ENCODE results near the gene BMPR1A.
A peak's percentile ranks its signal among the peaks of the same experiment; 100 is the strongest.

BMPR1A gene

GRCh38 chr10:86957471-86958115, 201.2 kb downstream of the BMPR1A start, which contains the start of gene MMRN2:
Gene MMRN2, minus strand, starts transcription at chr10:86957615. Its CDS starts 74 bp downstream, at chr10:86957541.
- POLR2A ChIA-PET (ENCODE audit: low non-redundant PET): no interaction called here
- CTCF ChIA-PET: interaction anchor here (0.6 to 2.1 kb wide), 3 partner anchors 9 to 18 kb away, joined by 5 to 8 read pairs (median 7); no protein-coding TSS in a partner anchor
- TF ChIP-seq, protein P1, sequence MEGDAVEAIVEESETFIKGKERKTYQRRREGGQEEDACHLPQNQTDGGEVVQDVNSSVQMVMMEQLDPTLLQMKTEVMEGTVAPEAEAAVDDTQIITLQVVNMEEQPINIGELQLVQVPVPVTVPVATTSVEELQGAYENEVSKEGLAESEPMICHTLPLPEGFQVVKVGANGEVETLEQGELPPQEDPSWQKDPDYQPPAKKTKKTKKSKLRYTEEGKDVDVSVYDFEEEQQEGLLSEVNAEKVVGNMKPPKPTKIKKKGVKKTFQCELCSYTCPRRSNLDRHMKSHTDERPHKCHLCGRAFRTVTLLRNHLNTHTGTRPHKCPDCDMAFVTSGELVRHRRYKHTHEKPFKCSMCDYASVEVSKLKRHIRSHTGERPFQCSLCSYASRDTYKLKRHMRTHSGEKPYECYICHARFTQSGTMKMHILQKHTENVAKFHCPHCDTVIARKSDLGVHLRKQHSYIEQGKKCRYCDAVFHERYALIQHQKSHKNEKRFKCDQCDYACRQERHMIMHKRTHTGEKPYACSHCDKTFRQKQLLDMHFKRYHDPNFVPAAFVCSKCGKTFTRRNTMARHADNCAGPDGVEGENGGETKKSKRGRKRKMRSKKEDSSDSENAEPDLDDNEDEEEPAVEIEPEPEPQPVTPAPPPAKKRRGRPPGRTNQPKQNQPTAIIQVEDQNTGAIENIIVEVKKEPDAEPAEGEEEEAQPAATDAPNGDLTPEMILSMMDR (conservative IDR thresholded peaks at IDR 0.05; ENCODE audit: low read depth): no peak
- DNase-seq (ENCODE audit: low spot score): no peak
- peak within 1 kb of the TSS; percentile 83 for H3K27ac ChIP-seq

GRCh38 chr10:86958116-86958900, 201.9 kb downstream of the BMPR1A start, which contains the start of gene SNCG:
Gene SNCG, plus strand, starts transcription at chr10:86958599. Its CDS starts 99 bp downstream, at chr10:86958698.
- TF ChIP-seq, protein P1 (conservative IDR thresholded peaks at IDR 0.05; ENCODE audit: low read depth): no peak
- POLR2A ChIA-PET (ENCODE audit: low non-redundant PET): interaction anchor here (0.7 to 1.7 kb wide), 4 partner anchors 10 to 201 kb away, joined by 3 to 18 read pairs (median 4); partner anchors contain the start of gene ADIRF
- H3K27ac ChIP-seq: peak within 1 kb of the TSS; percentile 83
- peak; percentile 51 for DNase-seq (ENCODE audit: low spot score)
- CTCF ChIA-PET: interaction anchor here (0.6 to 2.7 kb wide), 4 partner anchors 9 to 20 kb away, joined by 5 to 23 read pairs (median 8); no protein-coding TSS in a partner anchor

DNA sequence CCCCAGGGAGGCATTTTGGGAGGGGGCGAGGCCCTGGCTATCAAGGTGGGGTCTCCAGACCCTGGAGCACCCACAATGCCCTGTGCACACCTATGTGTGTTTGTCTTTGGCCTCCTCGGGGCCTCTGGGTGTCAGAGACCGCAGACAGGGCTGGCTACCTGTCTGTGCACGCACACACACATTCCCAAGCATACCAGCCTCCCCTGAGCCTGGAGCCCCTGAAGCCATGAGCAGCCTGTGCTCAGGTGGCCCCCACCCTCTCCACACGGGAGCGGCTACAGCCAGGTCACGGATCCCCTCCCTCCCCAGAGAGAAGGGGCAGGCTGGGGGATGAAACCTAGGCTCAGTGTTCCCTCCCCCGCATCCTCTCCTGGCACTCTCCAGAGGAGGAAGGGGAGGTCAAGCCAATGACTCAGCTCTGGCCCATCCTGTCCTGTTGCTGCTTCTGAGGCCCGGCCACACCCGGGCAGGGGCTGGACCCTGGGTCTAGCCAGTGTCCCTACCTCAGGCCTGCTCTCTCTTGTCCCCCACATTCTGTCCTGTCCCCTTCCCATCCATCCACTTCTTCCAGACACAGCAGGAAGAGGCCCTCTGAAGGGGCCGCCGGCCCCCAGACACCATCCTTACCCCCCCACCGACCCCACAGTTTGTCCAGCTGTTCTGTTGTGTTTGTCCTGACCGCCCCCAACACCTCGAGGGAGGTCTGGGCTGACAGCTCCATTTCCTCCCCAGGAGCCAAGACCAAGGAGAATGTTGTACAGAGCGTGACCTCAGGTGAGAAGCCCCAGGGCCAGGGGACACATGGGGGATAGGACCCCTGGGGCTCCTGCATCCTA, 202.7 kb downstream of the BMPR1A start:
- DNase-seq (ENCODE audit: low spot score): peak; percentile 94

DNA sequence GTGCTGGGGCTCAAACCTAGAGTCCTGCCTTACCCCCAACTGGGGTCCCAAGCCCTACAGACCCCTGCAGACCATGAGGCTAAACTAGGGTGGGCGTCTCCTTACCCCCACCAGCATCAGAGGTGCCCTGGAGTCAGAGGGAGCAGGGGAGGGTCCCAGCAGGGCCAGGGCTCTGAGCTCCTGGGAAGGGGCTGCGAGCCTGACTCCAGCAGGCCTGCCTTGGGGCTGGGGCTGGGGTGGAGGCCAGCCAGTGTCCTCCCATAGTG, 203.3 kb downstream of the BMPR1A start:
- TF ChIP-seq, protein P1 (conservative IDR thresholded peaks at IDR 0.05; ENCODE audit: low read depth): no peak
- CTCF ChIA-PET: interaction anchor here (0.5 to 2.7 kb wide), 9 partner anchors 7 to 1017 kb away, joined by 3 to 23 read pairs (median 7); partner anchors contain the start of gene ADIRF
- no peak for DNase-seq (ENCODE audit: low spot score)
- POLR2A ChIA-PET (ENCODE audit: low non-redundant PET): interaction anchor here (1.2 to 1.7 kb wide), 2 partner anchors 9 to 10 kb away, joined by 3 to 18 read pairs; partner anchors contain the start of gene ADIRF
- peak overlapping the region; percentile 83 for H3K27ac ChIP-seq

More for the DNA sequence above, 202.7 kb downstream of the BMPR1A start:
- POLR2A ChIA-PET (ENCODE audit: low non-redundant PET): interaction anchor here (0.7 to 1.7 kb wide), 4 partner anchors 10 to 202 kb away, joined by 3 to 18 read pairs (median 4); partner anchors contain the start of gene ADIRF
- TF ChIP-seq, protein P1 (conservative IDR thresholded peaks at IDR 0.05; ENCODE audit: low read depth): no peak
- peak overlapping the region; percentile 83 for H3K27ac ChIP-seq
- CTCF ChIA-PET: interaction anchor here (0.5 to 2.7 kb wide), 7 partner anchors 8 to 1017 kb away, joined by 3 to 23 read pairs (median 7); partner anchors contain the start of gene ADIRF

- POLR2A ChIA-PET (ENCODE audit: low non-redundant PET): interaction anchor here (0.9 to 1.2 kb wide), 4 partner anchors 10 to 250 kb away, joined by 3 to 8 read pairs (median 4); partner anchors contain the start of gene BMPR1A
- TF ChIP-seq, protein P1 (conservative IDR thresholded peaks at IDR 0.05; ENCODE audit: low read depth): peak; percentile 67; the same call in 1 of the 2 replicates
- CTCF ChIA-PET: interaction anchor here (0.5 to 2.7 kb wide), 17 partner anchors 10 to 1018 kb away, joined by 3 to 23 read pairs (median 5); partner anchors contain the start of gene ADIRF
- peak overlapping the region; percentile 83 for H3K27ac ChIP-seq
- DNase-seq (ENCODE audit: low spot score): peak; percentile 68
Measured at GRCh38 chr10:86960003-86960862, 203.8 kb downstream of the BMPR1A start.

All from RWPE1 (cell line).